ENCODE results near the gene WDR93.

- TF ChIP-seq CTCF (IDR thresholded peaks at IDR 0.05) (peak in 1 of 3 experiments; percentile 17), POLR2AphosphoS5 (IDR thresholded peaks at IDR 0.05) (peak; percentile 84 to 91), POLR2A (IDR thresholded peaks at IDR 0.05; ENCODE audit: low read depth) (peak; percentile 23)
Observed at GRCh38 chr15:89690276-89691218, at the start of gene WDR93, which contains the start of gene PEX11A.

Measured in esophagus muscularis mucosa (tissue), 3 donors.